Mononuclear cell (primary cell): Measurements from ENCODE around the gene ZBTB46. TPM values are rescaled to one million over a fixed set of nuclear protein-coding genes. Genes with fewer than 3 reads are reported as not detected.
A peak's percentile ranks its signal among the peaks of the same experiment; 100 is the strongest.
"Not testable (repeated sequence)": the region's sequence is repeated elsewhere in the genome, so short reads cannot be mapped to it uniquely, and the experiment has no call there.

Experiments
- H3K27me3 ChIP-seq: 2 replicates; pipeline ENCODE4 v1.6.0; 2011; ENCODE audit warnings: low read length, control low read depth; ENCODE audit not compliant: insufficient read depth
- H3K4me1 ChIP-seq: 2 replicates; pipeline ENCODE4 v1.5.1; 2011; ENCODE audit warnings: mild to moderate bottlenecking, low read length, control low read depth; ENCODE audit not compliant: insufficient read depth
- H3K4me3 ChIP-seq: 2 replicates; pipeline ENCODE4 v1.5.1; 2011; ENCODE audit warnings: mild to moderate bottlenecking, low read length, moderate library complexity
- H3K9me3 ChIP-seq: 2 replicates; pipeline ENCODE4 v1.5.1; 2011; ENCODE audit warnings: low read depth, mild to moderate bottlenecking, control low read depth, low read length
- total RNA-seq: library from RNA; depleted of rRNA; stranded (reverse); fragments of >200 nt; gene quantifications from one replicate; pipeline ENCODE4 v1.2.3, GENCODE V29; 2012

The ZBTB46 gene
- total RNA-seq, 1 donor: 2.1 TPM

GRCh38 chr20:63732118-63733095 is 98.7 kb downstream of the ZBTB46 start:
- Histone ChIP-seq H3K9me3 (no peaks in the 10 kb centered on the region), H3K27me3 (no peaks in the 10 kb centered on the region), H3K4me3 (no peak overlapping the region), H3K4me1 (peaks cover 64% of the 10 kb centered on the region)

- H3K4me1 ChIP-seq: peaks cover 60% of the 10 kb centered on the region
- H3K9me3 ChIP-seq: no peaks in the 10 kb centered on the region
- H3K4me3 ChIP-seq: no peak overlapping the region
- no peaks in the 10 kb centered on the region for H3K27me3 ChIP-seq
Observed at GRCh38 chr20:63731410-63731809, 99.7 kb downstream of the ZBTB46 start.

- H3K4me1 ChIP-seq: peaks cover 50% of the 10 kb centered on the region
Observed at GRCh38 chr20:63730189-63730733, 100.8 kb downstream of the ZBTB46 start.

GRCh38 chr20:63722967-63723622 is 108.0 kb downstream of the ZBTB46 start:
- H3K4me3 ChIP-seq, H3K9me3 ChIP-seq: not testable (repeated sequence)
- H3K4me1 ChIP-seq: peaks cover 13% of the 10 kb centered on the region

More at GRCh38 chr20:63730189-63730733, 100.8 kb downstream of the ZBTB46 start:
- H3K27me3 ChIP-seq, H3K9me3 ChIP-seq, H3K4me3 ChIP-seq: not testable (repeated sequence)

GRCh38 chr20:63718996-63719395 is 112.1 kb downstream of the ZBTB46 start:
- Histone ChIP-seq H3K27me3 (no peaks in the 10 kb centered on the region), H3K4me3 (no peak overlapping the region), H3K9me3 (no peaks in the 10 kb centered on the region), H3K4me1 (no peaks in the 10 kb centered on the region)

More at GRCh38 chr20:63722967-63723622, 108.0 kb downstream of the ZBTB46 start:
- H3K27me3 ChIP-seq: not testable (repeated sequence)

- no peak overlapping the region for H3K4me3 ChIP-seq
- H3K27me3 ChIP-seq: no peaks in the 10 kb centered on the region
- H3K9me3 ChIP-seq: no peaks in the 10 kb centered on the region
- peaks cover 12% of the 10 kb centered on the region for H3K4me1 ChIP-seq
Observed at GRCh38 chr20:63714858-63715257, 116.2 kb downstream of the ZBTB46 start.

- no peak overlapping the region for H3K4me3 ChIP-seq
- no peaks in the 10 kb centered on the region for H3K27me3 ChIP-seq
- peaks cover 29% of the 10 kb centered on the region for H3K4me1 ChIP-seq
- H3K9me3 ChIP-seq: no peaks in the 10 kb centered on the region
Observed at GRCh38 chr20:63712191-63712590, 118.9 kb downstream of the ZBTB46 start.

GRCh38 chr20:63711085-63711645 is 119.9 kb downstream of the ZBTB46 start:
- H3K4me1 ChIP-seq: peaks cover 39% of the 10 kb centered on the region
- H3K9me3 ChIP-seq: no peaks in the 10 kb centered on the region
- H3K27me3 ChIP-seq: no peaks in the 10 kb centered on the region
- H3K4me3 ChIP-seq: no peak overlapping the region

GRCh38 chr20:63709149-63709527 is 121.9 kb downstream of the ZBTB46 start:
- Histone ChIP-seq H3K4me3 (no peak overlapping the region), H3K4me1 (peaks cover 43% of the 10 kb centered on the region), H3K27me3 (no peaks in the 10 kb centered on the region), H3K9me3 (no peaks in the 10 kb centered on the region)

- H3K4me1 ChIP-seq: peaks cover 43% of the 10 kb centered on the region
- peak overlapping the region; percentile 62 for H3K4me3 ChIP-seq
- H3K27me3 ChIP-seq: no peaks in the 10 kb centered on the region
- H3K9me3 ChIP-seq: no peaks in the 10 kb centered on the region
Observed at GRCh38 chr20:63708301-63709148, 122.5 kb downstream of the ZBTB46 start.

GRCh38 chr20:63707558-63708300 is 123.3 kb downstream of the ZBTB46 start, which contains the start of the genes ARFRP1 and ZGPAT:
ARFRP1 (minus strand) TSS chr20:63707976; CDS start chr20:63707091, 885 bp downstream.
ZGPAT (plus strand) TSS chr20:63708039; CDS start chr20:63708581, 542 bp downstream.
- no peaks in the 10 kb centered on the region for H3K27me3 ChIP-seq
- peaks cover 43% of the 10 kb centered on the region for H3K4me1 ChIP-seq
- H3K4me3 ChIP-seq: peak within 1 kb of the TSS; percentile 62
- H3K9me3 ChIP-seq: no peaks in the 10 kb centered on the region

GRCh38 chr20:63706852-63707557 is 124.1 kb downstream of the ZBTB46 start:
- Histone ChIP-seq H3K4me3 (peak overlapping the region; percentile 62), H3K27me3 (no peaks in the 10 kb centered on the region), H3K4me1 (peaks cover 43% of the 10 kb centered on the region), H3K9me3 (no peaks in the 10 kb centered on the region)

GRCh38 chr20:63706027-63706695 is 124.9 kb downstream of the ZBTB46 start:
- peaks cover 40% of the 10 kb centered on the region for H3K4me1 ChIP-seq
- no peaks in the 10 kb centered on the region for H3K27me3 ChIP-seq
- H3K4me3 ChIP-seq: no peak overlapping the region
- no peaks in the 10 kb centered on the region for H3K9me3 ChIP-seq
